ENCODE data around the gene RTN1. TPM values are rescaled to one million over a fixed set of nuclear protein-coding genes. Genes with fewer than 3 reads are reported as not detected.

RTN1 gene
- total and polyA plus RNA-seq, 9 of the 15 experiments (the other 6 are each of a cell fraction or from before 2014, with no cell fraction given): 0.03 to 0.09 TPM; not detected in 7

- no peaks in the 10 kb centered on the region for H3K4me1 ChIP-seq (replicated peaks in 1 of 2; ENCODE audit: control insufficient read depth in 2 of 2, insufficient read depth in 2 of 2, low read length in 2 of 2)
- no peaks in the 10 kb centered on the region for H4K20me1 ChIP-seq (replicated peaks; ENCODE audit: control insufficient read depth, insufficient read depth, low read length)
- no peak for FAIRE-seq
- peak; percentile 67 for ATAC-seq
- WGBS (ENCODE audit: insufficient coverage, low coverage, missing lambda C conversion rate): 2% methylated on average over 8 of the region's 8 CpGs
- in situ Hi-C loops (cut with MboI): no loop called here
- H3K27me3 ChIP-seq (ENCODE audit: control insufficient read depth in 2 of 2, insufficient read depth in 2 of 2, low read length in 2 of 2): no peaks in the 10 kb centered on the region
- H3K9me1 ChIP-seq (ENCODE audit: control insufficient read depth, insufficient read depth, low read length): no peaks in the 10 kb centered on the region
- DNase-seq (ENCODE audit: extremely low read depth in 1 of 4, low spot score in 3 of 4): peak in 3 of 4 experiments; percentile 6 to 18 (median 14)
- H3K36me3 ChIP-seq (ENCODE audit: control insufficient read depth, insufficient read depth, low read length): no peaks in the 10 kb centered on the region
- no peak overlapping the region for H2AFZ ChIP-seq (ENCODE audit: low read depth, low read length)
- H3K4me3 ChIP-seq: no peak overlapping the region
- H3K27ac ChIP-seq (ENCODE audit: extremely low read depth, low read depth, low read length): no peak overlapping the region
- H3K9me3 ChIP-seq (replicated peaks; ENCODE audit: control insufficient read depth, insufficient read depth, low read depth, low read length): no peaks in the 10 kb centered on the region; the same call in 1 of the 2 replicates
- ChIA-PET POLR2A (no interaction called here), CTCF (ENCODE audit: low intra/inter-chr PET ratio) (interaction anchor here (1.1 kb wide), 1 partner anchor 287 kb away, joined by 3 read pairs; no protein-coding TSS in a partner anchor)
- no peak overlapping the region for H3K4me2 ChIP-seq (ENCODE audit: insufficient read depth, low read length)
- no peak overlapping the region for H3K9ac ChIP-seq (ENCODE audit: insufficient read depth in 1 of 2, low read depth in 2 of 2, low read length in 2 of 2)
- intact Hi-C loops (cut with micrococcal nuclease): loop anchor here (5.0 to 10.0 kb wide), 2 partner anchors 266 to 773 kb away; no protein-coding TSS in a partner anchor
- no peaks in the 10 kb centered on the region for H3K79me2 ChIP-seq (ENCODE audit: control insufficient read depth, insufficient read depth, low read length)
- BruUV-seq (replicated peaks): no TSS peak
- TF ChIP-seq KLF13 (tag; IDR thresholded peaks at IDR 0.05; ENCODE audit: borderline replicate concordance, low read depth) (no peak), RAD21 (CRISPR knock-in tag; conservative IDR thresholded peaks at IDR 0.05 in 1 of 2, IDR thresholded peaks at IDR 0.05 in 1 of 2) (peak in 1 of 2 experiments; percentile 59; a peak in 2 of 4 replicates), REST (IDR thresholded peaks at IDR 0.05; ENCODE audit: borderline replicate concordance) (no peak), REST (CRISPR knock-in tag; IDR thresholded peaks at IDR 0.05; ENCODE audit: low read depth) (no peak), SMC3 (conservative IDR thresholded peaks at IDR 0.05; ENCODE audit: insufficient read depth, low read depth, low read length) (0 out of 2 replicates have a peak, but pooled peaks have one; percentile 16), FOSL1 (tag; conservative IDR thresholded peaks at IDR 0.05) (no peak), CTCF (IDR thresholded peaks at IDR 0.05 in 2 of 3, conservative IDR thresholded peaks at IDR 0.05 in 1 of 3; ENCODE audit: insufficient read depth in 2 of 3, low read depth in 1 of 3, low read length in 3 of 3) (peak; percentile 43 to 46 (median 45)), ZKSCAN3 (CRISPR knock-in tag; IDR thresholded peaks at IDR 0.05) (no peak), DPF2 (IDR thresholded peaks at IDR 0.05) (no peak), JUNB (CRISPR knock-in tag; conservative IDR thresholded peaks at IDR 0.05) (no peak)
Observed at GRCh38 chr14:59897757-59898383, 27.3 kb upstream of the RTN1 start.

Data from K562 (cell line).